Epithelial cell of proximal tubule (primary cell): Measurements from ENCODE around the gene ASB13. TPM values are rescaled to one million over a fixed set of nuclear protein-coding genes. Genes with fewer than 3 reads are reported as not detected.

Experiments used
- DNase-seq: peaks from one replicate; pipeline ENCODE4 v3.0.0-alpha.2; 2011; ENCODE audit warnings: low read depth
- H3K4me3 ChIP-seq: 2 replicates; pipeline ENCODE4 v1.5.1; 2011; ENCODE audit warnings: low read depth, mild to moderate bottlenecking, low read length
- total RNA-seq: library from RNA; depleted of rRNA; stranded (reverse); fragments of >200 nt; gene quantifications from 2 replicates; pipeline ENCODE4 v1.2.3, GENCODE V29; 2015
- TF ChIP-seq, protein P1 (sequence below): conservative IDR thresholded peaks from 2 replicates; pipeline ENCODE4 v1.5.1; 2012; ENCODE audit warnings: low read depth, mild to moderate bottlenecking, low read length

Gene ASB13
- total RNA-seq, 1 donor from 2014 or later = 12.8 TPM

GRCh38 chr10:5678397-5679036, 12.1 kb upstream of the ASB13 start:
- no peak overlapping the region for H3K4me3 ChIP-seq
- DNase-seq = no peak
- TF ChIP-seq, protein P1, sequence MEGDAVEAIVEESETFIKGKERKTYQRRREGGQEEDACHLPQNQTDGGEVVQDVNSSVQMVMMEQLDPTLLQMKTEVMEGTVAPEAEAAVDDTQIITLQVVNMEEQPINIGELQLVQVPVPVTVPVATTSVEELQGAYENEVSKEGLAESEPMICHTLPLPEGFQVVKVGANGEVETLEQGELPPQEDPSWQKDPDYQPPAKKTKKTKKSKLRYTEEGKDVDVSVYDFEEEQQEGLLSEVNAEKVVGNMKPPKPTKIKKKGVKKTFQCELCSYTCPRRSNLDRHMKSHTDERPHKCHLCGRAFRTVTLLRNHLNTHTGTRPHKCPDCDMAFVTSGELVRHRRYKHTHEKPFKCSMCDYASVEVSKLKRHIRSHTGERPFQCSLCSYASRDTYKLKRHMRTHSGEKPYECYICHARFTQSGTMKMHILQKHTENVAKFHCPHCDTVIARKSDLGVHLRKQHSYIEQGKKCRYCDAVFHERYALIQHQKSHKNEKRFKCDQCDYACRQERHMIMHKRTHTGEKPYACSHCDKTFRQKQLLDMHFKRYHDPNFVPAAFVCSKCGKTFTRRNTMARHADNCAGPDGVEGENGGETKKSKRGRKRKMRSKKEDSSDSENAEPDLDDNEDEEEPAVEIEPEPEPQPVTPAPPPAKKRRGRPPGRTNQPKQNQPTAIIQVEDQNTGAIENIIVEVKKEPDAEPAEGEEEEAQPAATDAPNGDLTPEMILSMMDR = no peak

GRCh38 chr10:5670662-5671375, 4.4 kb upstream of the ASB13 start:
- DNase-seq = no peak
- H3K4me3 ChIP-seq = no peak overlapping the region
- TF ChIP-seq, protein P1 = no peak

GRCh38 chr10:5669604-5670003, 3.2 kb upstream of the ASB13 start:
- TF ChIP-seq, protein P1 = no peak
- DNase-seq = no peak
- no peak overlapping the region for H3K4me3 ChIP-seq

DNA sequence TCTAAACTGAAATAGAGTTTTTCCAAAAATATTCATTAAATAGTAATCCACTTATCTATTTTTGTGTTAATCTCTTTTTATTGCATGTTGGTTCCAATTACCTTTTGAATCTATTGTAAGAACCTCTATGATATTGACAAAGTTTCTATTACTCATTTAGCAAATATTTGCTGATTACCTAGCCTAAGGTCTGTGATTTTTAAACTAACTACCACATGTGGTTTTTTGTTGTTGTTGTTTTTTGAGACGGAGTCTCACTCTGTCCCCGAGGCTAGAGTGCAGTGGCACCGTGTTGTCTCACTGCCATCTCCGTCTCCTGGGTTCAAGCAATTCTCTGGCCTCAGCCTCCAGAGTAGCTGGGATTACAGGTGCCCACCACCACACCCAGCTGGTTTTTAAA, 2.0 kb upstream of the ASB13 start:
- DNase-seq = no peak
- TF ChIP-seq, protein P1 = no peak
- no peak overlapping the region for H3K4me3 ChIP-seq

DNA sequence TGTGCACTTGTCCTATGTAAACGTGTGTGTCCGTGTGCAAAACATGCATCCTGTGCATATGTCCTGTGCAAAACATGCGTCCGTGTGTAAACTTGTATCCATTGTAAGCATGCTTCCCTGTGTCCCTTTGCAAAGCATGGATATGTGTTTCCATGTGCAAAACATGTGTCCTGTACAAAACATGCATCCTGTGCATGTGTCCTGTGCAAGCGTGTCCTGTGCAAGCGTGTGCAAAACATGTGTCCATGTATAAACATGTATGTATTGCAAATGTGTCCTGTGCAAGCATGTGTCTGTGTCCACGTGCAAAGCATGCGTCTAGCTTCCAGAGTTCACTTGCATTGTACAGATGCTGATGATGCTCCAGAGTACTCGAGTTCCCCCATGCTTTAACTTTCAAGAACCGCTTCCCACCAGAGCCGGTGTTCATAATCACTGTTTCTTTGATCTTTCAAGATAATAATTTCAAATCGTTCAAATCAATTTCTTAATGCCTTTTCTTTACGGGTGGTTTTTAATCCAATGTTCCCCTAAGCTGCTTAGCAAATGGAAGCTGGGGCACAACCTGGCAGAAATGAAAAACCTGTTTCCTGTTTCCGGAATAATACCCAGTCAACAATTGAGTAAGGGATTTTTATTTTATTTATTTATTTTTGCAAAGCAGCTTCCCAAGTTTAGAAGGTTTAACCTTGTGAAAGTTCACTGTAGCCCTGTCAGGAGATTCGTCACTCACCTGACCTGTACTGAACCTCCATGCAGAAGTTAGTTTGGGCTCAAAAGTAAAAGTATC, 641 bp upstream of the ASB13 start:
- TF ChIP-seq, protein P1 = no peak

GRCh38 chr10:5665373-5666007, 905 bp downstream of the ASB13 start:
- TF ChIP-seq, protein P1 = no peak

More for the DNA sequence above, 641 bp upstream of the ASB13 start:
- H3K4me3 ChIP-seq = peak overlapping the region; percentile 88
- no peak for DNase-seq

More at GRCh38 chr10:5665373-5666007, 905 bp downstream of the ASB13 start:
- peak overlapping the region; percentile 88 for H3K4me3 ChIP-seq
- DNase-seq = no peak
